Measurements from ENCODE around the gene AFAP1.

The AFAP1 gene

GRCh38 chr4:7949759-7950158, 10.1 kb upstream of the AFAP1 start:
- TF ChIP-seq FOXP2 (optimal IDR thresholded peaks at IDR 0.05; ENCODE audit: borderline replicate concordance, extremely low read depth, extremely low read length, insufficient read depth) (no peak), TAF1 (IDR thresholded peaks at IDR 0.05; ENCODE audit: borderline replicate concordance, insufficient read depth, low read length) (no peak), POLR2AphosphoS5 (IDR thresholded peaks at IDR 0.05; ENCODE audit: low read depth, low read length) (no peak), REST (IDR thresholded peaks at IDR 0.05; ENCODE audit: insufficient read depth in 1 of 2, low read depth in 2 of 2, low read length in 2 of 2) (no peak), SIN3A (IDR thresholded peaks at IDR 0.05; ENCODE audit: borderline replicate concordance, insufficient read depth, low read length) (no peak)

- no peak for TF ChIP-seq REST (IDR thresholded peaks at IDR 0.05; ENCODE audit: insufficient read depth in 1 of 2, low read depth in 2 of 2, low read length in 2 of 2)
- TF ChIP-seq FOXP2 (optimal IDR thresholded peaks at IDR 0.05; ENCODE audit: borderline replicate concordance, extremely low read depth, extremely low read length, insufficient read depth) = no peak
- no peak for TF ChIP-seq TAF1 (IDR thresholded peaks at IDR 0.05; ENCODE audit: borderline replicate concordance, insufficient read depth, low read length)
- TF ChIP-seq POLR2AphosphoS5 (IDR thresholded peaks at IDR 0.05; ENCODE audit: low read depth, low read length) = no peak
- TF ChIP-seq SIN3A (IDR thresholded peaks at IDR 0.05; ENCODE audit: borderline replicate concordance, insufficient read depth, low read length) = no peak
These were observed 8.3 kb upstream of the AFAP1 start for GRCh38 chr4:7947927-7948326.

- TF ChIP-seq FOXP2 (optimal IDR thresholded peaks at IDR 0.05; ENCODE audit: borderline replicate concordance, extremely low read depth, extremely low read length, insufficient read depth) (no peak), TAF1 (IDR thresholded peaks at IDR 0.05; ENCODE audit: borderline replicate concordance, insufficient read depth, low read length) (no peak), SIN3A (IDR thresholded peaks at IDR 0.05; ENCODE audit: borderline replicate concordance, insufficient read depth, low read length) (no peak), REST (IDR thresholded peaks at IDR 0.05; ENCODE audit: insufficient read depth in 1 of 2, low read depth in 2 of 2, low read length in 2 of 2) (no peak), POLR2AphosphoS5 (IDR thresholded peaks at IDR 0.05; ENCODE audit: low read depth, low read length) (no peak)
These were observed 6.2 kb upstream of the AFAP1 start for GRCh38 chr4:7945709-7946380.

- TF ChIP-seq SIN3A (IDR thresholded peaks at IDR 0.05; ENCODE audit: borderline replicate concordance, insufficient read depth, low read length) = no peak
- TF ChIP-seq REST (IDR thresholded peaks at IDR 0.05; ENCODE audit: insufficient read depth in 1 of 2, low read depth in 2 of 2, low read length in 2 of 2) = no peak
- TF ChIP-seq POLR2AphosphoS5 (IDR thresholded peaks at IDR 0.05; ENCODE audit: low read depth, low read length) = no peak
- TF ChIP-seq FOXP2 (optimal IDR thresholded peaks at IDR 0.05; ENCODE audit: borderline replicate concordance, extremely low read depth, extremely low read length, insufficient read depth) = no peak
- no peak for TF ChIP-seq TAF1 (IDR thresholded peaks at IDR 0.05; ENCODE audit: borderline replicate concordance, insufficient read depth, low read length)
These were observed 5.0 kb upstream of the AFAP1 start for GRCh38 chr4:7944599-7945220.

All from PFSK-1 (cell line).